HUDEP-2 (cell line): ENCODE results near the gene GALNT17.

Experiments used
- DNase-seq, 76 experiments: peaks; one replicate each; lab custom pipeline; 2025; ENCODE audit not compliant: unreplicated experiment in 76 of 76; lab: John Stamatoyannopoulos, UW

GALNT17 gene

DNA sequence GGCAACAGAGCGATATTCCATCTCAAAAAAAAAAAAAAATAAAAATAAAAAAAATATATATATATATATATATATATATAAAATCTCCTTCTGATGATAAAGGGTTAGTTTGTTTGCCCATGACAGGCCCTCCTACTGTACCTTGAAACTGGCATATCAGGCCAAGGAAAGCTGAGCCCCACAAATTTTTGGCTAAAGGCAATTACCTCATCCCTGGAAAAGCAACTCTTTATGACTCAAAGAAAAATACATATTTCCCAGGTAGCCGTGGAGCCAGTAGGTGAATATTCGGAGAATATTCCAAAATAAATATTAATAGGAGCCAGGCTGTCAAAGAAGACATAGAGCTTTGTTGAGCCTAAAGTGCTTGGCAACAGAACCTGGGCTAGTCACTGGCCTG is 245.1 kb downstream of the GALNT17 start:
- no peak for DNase-seq

DNA sequence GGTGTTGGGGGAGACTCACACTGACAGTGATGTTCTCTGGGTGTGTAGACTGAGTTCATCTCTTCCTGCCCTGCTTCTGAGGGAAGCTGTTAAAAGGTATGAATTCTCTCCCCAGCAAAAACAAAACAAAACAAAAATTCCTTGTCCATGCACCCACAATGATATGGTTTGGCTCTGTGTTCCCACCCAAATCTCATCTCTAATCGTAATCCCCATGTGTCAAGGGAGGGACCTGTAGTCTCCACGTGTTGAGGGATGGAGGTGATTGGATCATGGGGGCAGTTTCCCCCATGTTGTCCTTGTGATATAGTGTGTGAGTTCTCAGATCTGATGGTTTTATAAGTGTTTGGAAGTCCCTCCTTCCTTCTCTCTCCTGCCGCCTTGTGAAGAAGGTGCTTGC is 245.5 kb downstream of the GALNT17 start:
- DNase-seq: no peak

- DNase-seq: no peak
Measured at GRCh38 chr7:71384094-71384493, 252.2 kb downstream of the GALNT17 start.

DNA sequence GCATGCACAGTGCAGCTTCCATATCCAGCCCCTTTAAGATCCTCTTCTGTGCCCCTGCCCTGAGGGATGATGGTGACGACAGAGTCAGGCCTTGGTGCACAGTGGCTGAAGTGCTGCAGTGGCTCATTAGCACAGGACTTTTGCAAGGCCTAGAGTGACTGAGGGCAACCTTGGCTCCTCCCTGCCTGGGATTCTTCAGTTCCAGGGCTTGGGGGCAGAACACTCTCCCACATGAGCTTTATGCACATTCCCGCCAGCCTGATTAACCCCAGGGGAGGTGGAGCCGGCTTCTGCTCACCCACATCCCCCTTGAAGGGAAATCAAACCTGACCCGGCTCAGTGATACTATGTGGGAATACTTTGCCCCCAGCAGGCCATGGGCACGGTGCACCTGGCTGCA is 253.4 kb downstream of the GALNT17 start:
- DNase-seq: no peak

DNA sequence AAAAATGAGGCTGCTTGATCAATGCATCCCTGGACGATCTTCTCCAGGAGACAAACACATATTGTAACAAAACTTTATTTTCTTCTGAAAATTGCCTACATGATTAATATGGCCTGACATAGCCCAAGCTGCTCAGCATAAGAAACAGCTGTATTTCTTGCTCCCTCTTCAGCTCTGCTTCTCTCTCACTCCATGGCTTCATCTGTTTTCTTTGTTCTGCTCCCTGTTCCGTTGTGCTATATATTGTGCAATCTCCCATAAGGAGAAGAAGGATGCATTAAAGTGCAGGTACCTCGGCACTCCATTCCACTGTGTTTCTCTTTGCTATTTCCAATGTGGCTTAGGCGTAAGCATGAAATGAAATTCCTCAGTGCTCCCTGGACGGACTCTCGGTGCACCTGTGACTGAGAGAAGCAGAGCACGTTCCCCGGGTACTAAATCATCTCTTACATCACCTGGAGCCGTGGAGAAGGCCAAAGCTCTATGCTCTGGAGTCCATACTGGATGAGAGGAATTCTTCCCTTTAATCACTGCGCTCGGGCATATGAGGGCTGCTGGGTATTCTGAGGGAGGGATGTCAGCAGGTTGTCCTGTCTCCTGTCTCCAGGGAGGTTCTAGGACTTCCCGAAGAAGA is 254.3 kb downstream of the GALNT17 start:
- DNase-seq: no peak

- no peak for DNase-seq
Measured at GRCh38 chr7:71388181-71388580, 256.2 kb downstream of the GALNT17 start.

GRCh38 chr7:71389976-71390375 is 258.0 kb downstream of the GALNT17 start:
- DNase-seq: no peak

- DNase-seq: no peak
Measured at GRCh38 chr7:71393661-71394060, 261.7 kb downstream of the GALNT17 start.

DNA sequence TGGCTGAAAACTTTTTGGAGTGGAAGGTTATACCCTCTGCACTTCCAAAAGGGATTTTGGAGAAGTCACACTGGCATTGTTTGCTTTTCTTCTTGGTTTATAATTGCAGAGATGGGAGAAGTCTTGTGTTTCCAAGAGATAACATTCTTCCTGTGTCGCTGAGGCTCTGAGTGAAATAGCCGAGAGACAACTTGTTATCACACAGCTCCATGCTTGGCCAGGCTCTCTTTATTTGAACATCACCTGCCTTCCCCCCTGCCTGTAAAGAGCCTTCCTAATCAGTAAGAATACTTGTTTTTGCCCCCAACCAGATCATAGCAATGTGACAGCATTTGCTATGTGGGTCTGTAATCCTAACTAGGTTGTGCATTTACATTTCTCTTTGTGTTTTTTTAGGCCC is 270.7 kb downstream of the GALNT17 start:
- no peak for DNase-seq

- DNase-seq: no peak
Measured at GRCh38 chr7:71403202-71403946, 271.4 kb downstream of the GALNT17 start.

DNA sequence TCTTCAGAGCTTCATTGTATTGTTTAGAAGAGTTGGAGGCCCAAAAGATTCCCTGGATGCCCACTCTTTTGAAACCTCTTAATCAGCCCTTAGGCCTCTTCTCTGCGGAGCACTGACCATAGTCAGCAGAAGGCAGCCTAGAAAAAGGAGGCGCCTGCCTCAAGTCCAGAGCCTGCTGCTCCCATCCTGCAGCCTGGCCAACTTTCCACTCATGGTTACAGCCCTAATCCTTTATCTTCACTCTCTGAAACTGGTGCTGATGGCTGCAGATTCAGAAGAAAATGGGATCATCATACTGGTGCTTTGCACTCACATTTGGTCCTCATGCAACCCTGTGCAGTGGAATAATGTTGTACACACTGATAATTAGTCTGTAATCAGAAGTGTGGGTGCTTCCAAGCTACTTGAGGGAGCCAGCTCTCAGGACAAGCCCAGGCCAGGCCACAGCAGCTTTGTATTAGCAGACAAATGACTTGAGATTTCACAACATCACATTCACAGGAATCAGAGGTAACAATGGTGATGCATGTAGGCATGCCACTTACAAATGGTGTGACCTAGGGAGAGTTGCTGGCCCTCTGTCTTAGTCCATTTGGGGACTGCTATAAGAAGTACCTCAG is 272.9 kb downstream of the GALNT17 start:
- no peak for DNase-seq

DNA sequence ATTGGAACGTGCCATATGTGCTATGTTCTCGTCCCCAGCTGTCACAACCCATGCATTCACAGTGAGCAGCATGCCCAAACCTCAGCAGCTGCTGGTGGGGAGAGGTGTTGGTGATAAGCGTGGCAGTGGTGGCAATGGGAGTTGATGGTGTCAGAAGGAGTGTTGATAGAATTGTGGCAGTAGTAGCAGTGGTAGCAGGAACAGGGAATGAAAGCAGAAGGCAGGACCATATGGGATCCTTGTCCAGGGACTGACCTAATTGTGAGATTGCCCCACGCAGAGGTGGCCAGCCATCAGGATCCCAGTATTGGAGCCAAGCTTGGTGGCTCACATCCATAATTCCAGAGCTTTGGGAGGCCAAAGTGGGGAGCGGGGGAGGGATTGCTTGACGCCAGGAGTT is 276.3 kb downstream of the GALNT17 start:
- DNase-seq: no peak

- DNase-seq: no peak
Measured at GRCh38 chr7:71409550-71410157, 277.7 kb downstream of the GALNT17 start.

DNA sequence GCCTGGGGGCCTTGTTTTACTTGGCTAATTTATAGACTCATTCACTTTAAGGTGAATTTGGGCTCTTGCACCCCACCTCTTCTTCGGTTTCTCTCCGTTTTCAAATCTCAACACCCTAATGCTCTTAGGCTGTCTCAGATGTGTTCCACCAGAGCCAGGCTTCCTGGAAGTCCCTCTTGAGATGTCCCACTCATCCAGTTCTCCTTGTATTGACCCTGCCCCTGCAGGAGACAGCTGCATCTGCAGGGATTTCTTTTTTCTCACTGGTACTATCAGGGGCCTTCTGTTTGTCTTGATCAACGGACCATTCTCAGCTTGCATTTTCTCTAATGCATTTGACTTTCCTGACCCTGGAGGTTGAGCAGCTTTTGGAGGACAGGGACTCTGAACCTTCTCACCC is 279.5 kb downstream of the GALNT17 start:
- no peak for DNase-seq

GRCh38 chr7:71414490-71414889 is 282.5 kb downstream of the GALNT17 start:
- no peak for DNase-seq

DNA sequence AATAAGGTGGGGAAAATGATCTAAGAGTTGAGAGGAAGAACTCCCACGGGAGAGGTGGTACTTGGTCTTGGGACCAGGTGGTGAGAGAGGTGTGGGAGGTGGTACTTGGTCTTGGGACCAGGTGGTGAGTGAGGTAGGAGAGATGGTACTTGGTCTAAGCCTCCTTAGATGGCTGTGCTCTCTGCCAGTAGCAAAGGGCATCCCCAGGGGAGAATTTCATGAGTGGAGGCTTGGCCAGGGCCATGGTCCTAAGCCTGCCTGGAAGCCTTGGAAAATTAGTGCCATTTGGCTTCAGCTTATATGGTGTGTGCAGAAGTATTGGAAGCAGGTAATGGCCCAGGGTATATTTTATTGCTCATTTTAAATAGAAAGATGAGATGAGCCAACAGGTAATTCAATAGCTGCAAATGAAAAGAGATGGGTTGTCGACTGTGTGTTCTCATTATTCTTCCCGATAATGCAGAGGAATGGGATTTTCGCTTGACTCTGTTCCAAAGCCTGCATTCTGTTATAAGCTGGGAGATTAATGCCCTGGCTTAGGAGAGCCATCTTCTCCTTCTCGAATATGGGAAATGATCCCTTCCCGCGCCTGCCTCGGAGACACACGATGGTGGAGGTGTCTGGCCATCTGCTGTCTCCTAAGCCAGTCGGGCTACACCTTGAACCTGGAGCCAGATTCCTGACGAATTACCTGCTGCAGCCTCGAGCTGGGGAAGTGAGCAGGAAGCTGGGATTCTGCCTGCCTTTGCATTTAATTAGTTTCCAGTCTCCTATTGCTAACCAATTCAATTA is 287.8 kb downstream of the GALNT17 start:
- DNase-seq: no peak

- DNase-seq: no peak
Measured at GRCh38 chr7:71422104-71422503, 290.2 kb downstream of the GALNT17 start.

DNA sequence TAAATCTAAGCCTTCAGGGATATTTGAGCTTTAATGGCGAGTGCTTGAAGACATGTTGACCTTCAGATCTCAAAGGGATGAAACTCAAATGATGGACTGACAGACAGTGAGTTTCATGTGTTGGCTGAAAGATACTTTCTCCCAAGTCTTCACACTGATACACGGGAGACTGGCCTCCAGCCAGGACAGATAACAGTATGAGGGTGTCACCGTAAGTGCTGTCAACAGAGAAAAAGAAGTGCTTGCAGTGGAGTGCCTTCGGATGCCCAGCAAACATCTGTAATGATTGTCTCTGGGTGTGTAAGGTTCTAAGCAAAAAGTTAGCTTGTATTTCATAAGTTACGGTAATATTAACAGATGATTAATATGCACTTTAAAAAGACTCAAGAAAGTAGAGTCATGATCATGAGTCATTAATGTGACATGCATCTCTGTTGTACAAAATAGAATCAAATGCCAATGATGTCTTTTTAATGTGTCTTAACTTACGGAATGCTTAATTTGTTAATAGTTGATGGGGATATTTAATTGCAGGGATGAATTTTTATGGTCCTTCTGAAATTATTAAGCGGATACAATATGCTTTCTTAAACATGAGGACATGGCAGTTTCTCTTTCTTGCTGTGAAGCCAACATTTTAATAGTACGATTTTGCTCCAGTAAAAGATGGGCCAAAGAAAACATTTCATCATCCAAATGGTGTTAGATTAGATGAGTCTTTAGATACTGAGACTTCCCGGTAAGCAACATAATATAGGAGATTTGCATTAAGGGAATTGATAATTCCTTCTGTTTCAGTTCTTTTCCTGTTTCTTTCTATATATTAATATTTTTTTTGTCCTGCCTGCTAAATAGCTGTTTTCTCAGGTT is 292.5 kb downstream of the GALNT17 start:
- DNase-seq: no peak

DNA sequence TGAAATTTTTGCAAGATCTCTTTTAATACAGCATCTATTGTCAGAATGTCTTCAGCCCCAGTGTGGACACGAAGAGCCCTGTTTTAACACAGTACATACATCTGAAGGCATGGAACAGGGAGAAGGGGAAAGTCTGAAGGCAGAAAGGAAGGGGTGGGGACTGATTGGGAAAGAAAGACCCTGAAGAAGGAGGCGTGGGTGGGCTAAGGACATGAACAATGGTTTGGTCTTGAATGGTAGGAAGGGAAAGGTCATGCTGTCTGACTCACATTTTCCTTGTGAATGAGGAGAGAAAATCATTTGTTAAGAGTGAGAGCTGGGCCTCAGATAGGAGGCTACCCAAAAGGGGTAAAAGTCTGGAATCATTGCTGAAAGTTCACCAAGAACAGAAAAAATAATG is 297.1 kb downstream of the GALNT17 start:
- DNase-seq: no peak

GRCh38 chr7:71430246-71430645 is 298.3 kb downstream of the GALNT17 start:
- DNase-seq: no peak
